OCI-LY7 (cell line): ENCODE results near the gene KCNQ1. TPM values are rescaled to one million over a fixed set of nuclear protein-coding genes. Genes with fewer than 3 reads are reported as not detected.

Source experiments
- BruUV-seq: library from RNA; stranded (reverse); fragments of 400-500 nt; replicated peaks from 2 replicates; lab custom pipeline; 2021; lab: Mats Ljungman, UMichigan
- CTCF ChIA-PET: fragments of 300-600 bp; sonication (Branson Sonifier 250); formaldehyde crosslinking; loops from one replicate; lab custom pipeline; 2022; ENCODE audit warnings: antibody characterized with exemption; ENCODE audit not compliant: unreplicated experiment; lab: Charles Lee
- POLR2A ChIA-PET: fragments of 300-600 bp; sonication (Branson Sonifier 250); formaldehyde crosslinking; loops from one replicate; lab custom pipeline; 2022; ENCODE audit warnings: antibody characterized with exemption; lab: Charles Lee
- DNase-seq: peaks from one replicate; pipeline ENCODE4 v3.0.0-alpha.2; 2015; ENCODE audit warnings: low spot score
- H2AFZ ChIP-seq: fragments of 200-600 bp; sonication (generic), shearing (Covaris generic); 2 replicates; pipeline ENCODE4 v1.6.1; 2014; ENCODE audit warnings: mild to moderate bottlenecking, antibody characterized with exemption, low read length, moderate library complexity
- H3K27ac ChIP-seq: fragments of 200-600 bp; sonication (generic); 2 replicates; pipeline ENCODE4 v1.5.1; 2014; ENCODE audit warnings: mixed run types, low read depth, mild to moderate bottlenecking, moderate library complexity, low read length, inconsistent platforms; ENCODE audit not compliant: poor library complexity, severe bottlenecking
- H3K36me3 ChIP-seq: fragments of 200-600 bp; sonication (generic); 2 replicates; pipeline ENCODE4 v1.6.1; 2014; ENCODE audit warnings: mild to moderate bottlenecking, antibody characterized with exemption, low read length, moderate library complexity, mixed read lengths; ENCODE audit not compliant: insufficient read depth
- H3K4me1 ChIP-seq: fragments of 200-600 bp; sonication (generic); 2 replicates; pipeline ENCODE4 v1.5.1; 2014; ENCODE audit warnings: mild to moderate bottlenecking, low read length; ENCODE audit not compliant: insufficient read depth, poor library complexity, severe bottlenecking
- H3K4me2 ChIP-seq: fragments of 200-600 bp; sonication (generic); 2 replicates; pipeline ENCODE4 v1.6.1; 2014; ENCODE audit warnings: mild to moderate bottlenecking, low read length
- H3K4me3 ChIP-seq: fragments of 200-600 bp; sonication (generic); 2 replicates; pipeline ENCODE4 v1.5.1; 2014; ENCODE audit warnings: mild to moderate bottlenecking, low read depth, low read length; ENCODE audit not compliant: poor library complexity, severe bottlenecking
- H3K79me2 ChIP-seq: fragments of 200-600 bp; sonication (generic); 2 replicates; pipeline ENCODE4 v1.6.1; 2016; ENCODE audit warnings: low read depth, mild to moderate bottlenecking, low read length, moderate library complexity, mixed read lengths; ENCODE audit not compliant: insufficient read depth
- H3K9me2 ChIP-seq: fragments of 200-600 bp; sonication (generic); 2 replicates; pipeline ENCODE4 v1.6.1; 2016; ENCODE audit warnings: mild to moderate bottlenecking, low read length, mixed read lengths; ENCODE audit not compliant: insufficient read depth
- H3K9me3 ChIP-seq: fragments of 200-600 bp; sonication (generic); 2 replicates; pipeline ENCODE4 v1.6.1; 2014; ENCODE audit warnings: mild to moderate bottlenecking, mixed run types, low read length, mixed read lengths
- H4K20me1 ChIP-seq: fragments of 200-600 bp; sonication (generic); 2 replicates; pipeline ENCODE4 v1.6.1; 2014; ENCODE audit warnings: mild to moderate bottlenecking, antibody characterized with exemption, low read length, moderate library complexity, mixed read lengths; ENCODE audit not compliant: insufficient read depth
- CTCF ChIP-seq: fragments of 200-600 bp; sonication (generic); conservative IDR thresholded peaks from 2 replicates; pipeline ENCODE4 v1.5.1; 2014; ENCODE audit warnings: mild to moderate bottlenecking, antibody characterized with exemption, low read length, moderate library complexity, mixed read lengths
- EZH2phosphoT487 ChIP-seq: fragments of 200-600 bp; sonication (generic); IDR thresholded peaks from 2 replicates; pipeline ENCODE4 v1.6.1; 2018; ENCODE audit warnings: low read depth, borderline replicate concordance, mild to moderate bottlenecking, mixed run types, antibody characterized with exemption, low read length, moderate library complexity, mixed read lengths
- intact Hi-C: fragments of 100-400 bp; cut with micrococcal nuclease; formaldehyde crosslinking; loops from one replicate; pipeline ENCODE4 v1.10.0; 2022; ENCODE audit not compliant: unreplicated experiment
- total RNA-seq, 2 experiments: library from RNA; depleted of rRNA in 1 of 2; stranded (reverse); fragments of >200 nt in 1 of 2; shearing (Covaris generic) in 1 of 2; gene quantifications; 2 replicates each; pipeline ENCODE4 v1.2.3, GENCODE V29; 2014 to 2022

KCNQ1 gene
- total RNA-seq, 2 experiments from 2014 or later = 0.22 to 1.3 TPM

GRCh38 chr11:2539371-2540222 is 94.8 kb downstream of the KCNQ1 start:
- Histone ChIP-seq H3K4me1 (no peaks in the 10 kb centered on the region), H4K20me1 (no peaks in the 10 kb centered on the region), H3K9me3 (no peaks in the 10 kb centered on the region), H2AFZ (no peak overlapping the region), H3K79me2 (no peaks in the 10 kb centered on the region), H3K27ac (no peak overlapping the region), H3K4me2 (no peak overlapping the region), H3K36me3 (no peaks in the 10 kb centered on the region), H3K4me3 (no peak overlapping the region), H3K9me2 (no peaks in the 10 kb centered on the region)
- intact Hi-C loops = no loop called here
- no peak for DNase-seq
- ChIA-PET POLR2A (no interaction called here), CTCF (interaction anchor here (0.6 kb wide), 1 partner anchor 352 kb away, joined by 10 read pairs; no protein-coding TSS in a partner anchor)
- BruUV-seq = no TSS peak
- TF ChIP-seq CTCF = no peak
- no peak for TF ChIP-seq EZH2phosphoT487

DNA sequence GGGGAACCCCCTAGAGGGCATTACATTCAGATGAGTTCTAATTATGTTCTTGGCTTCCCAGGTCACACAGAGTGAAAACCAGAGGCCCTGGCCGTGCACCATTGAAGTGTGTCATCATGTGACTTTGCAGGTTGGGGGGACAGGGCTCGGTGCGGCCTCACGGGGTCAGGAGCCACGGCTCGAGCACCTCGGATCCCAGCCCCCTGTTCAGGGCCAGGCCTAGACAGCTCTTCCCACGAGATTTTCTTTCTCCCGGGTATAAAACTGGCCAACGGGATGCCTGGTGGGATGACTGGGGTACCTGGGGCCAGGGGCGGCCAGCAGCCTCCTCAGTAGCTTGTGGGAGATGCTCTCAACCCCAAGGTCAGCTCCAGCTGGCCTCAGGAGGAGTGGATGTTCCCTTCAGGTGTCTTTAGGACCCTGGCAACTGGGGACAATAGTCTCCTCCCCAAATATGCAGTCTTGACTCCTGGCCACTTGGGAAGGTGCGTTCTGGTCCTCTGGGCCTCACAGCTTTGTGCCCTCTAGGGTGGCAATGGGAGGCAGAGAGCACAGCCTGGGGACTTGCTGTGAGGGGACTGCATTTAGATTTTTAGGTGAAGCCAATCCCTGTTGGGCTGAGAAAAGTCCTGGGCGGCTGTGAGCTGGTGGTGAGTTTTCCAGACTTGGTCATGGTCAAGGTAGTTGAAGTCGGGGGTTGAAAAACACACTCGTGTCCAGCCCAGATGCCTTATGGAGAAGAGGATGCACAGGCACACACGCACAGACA is 95.6 kb downstream of the KCNQ1 start:
- Histone ChIP-seq H2AFZ (no peak overlapping the region), H3K4me3 (no peak overlapping the region), H3K9me3 (no peaks in the 10 kb centered on the region), H3K27ac (no peak overlapping the region), H3K4me2 (no peak overlapping the region), H3K79me2 (no peaks in the 10 kb centered on the region), H3K36me3 (no peaks in the 10 kb centered on the region), H3K9me2 (no peaks in the 10 kb centered on the region), H3K4me1 (no peaks in the 10 kb centered on the region), H4K20me1 (no peaks in the 10 kb centered on the region)
- BruUV-seq = no TSS peak
- POLR2A ChIA-PET = no interaction called here
- TF ChIP-seq CTCF (no peak), EZH2phosphoT487 (no peak)
- intact Hi-C loops = no loop called here
- CTCF ChIA-PET = interaction anchor here (0.5 kb wide), 1 partner anchor 1032 kb away, joined by 3 read pairs; no protein-coding TSS in a partner anchor
- no peak for DNase-seq
